ENCODE results near the gene GALNT12.
A peak's percentile ranks its signal among the peaks of the same experiment; 100 is the strongest.

GALNT12 gene

DNA sequence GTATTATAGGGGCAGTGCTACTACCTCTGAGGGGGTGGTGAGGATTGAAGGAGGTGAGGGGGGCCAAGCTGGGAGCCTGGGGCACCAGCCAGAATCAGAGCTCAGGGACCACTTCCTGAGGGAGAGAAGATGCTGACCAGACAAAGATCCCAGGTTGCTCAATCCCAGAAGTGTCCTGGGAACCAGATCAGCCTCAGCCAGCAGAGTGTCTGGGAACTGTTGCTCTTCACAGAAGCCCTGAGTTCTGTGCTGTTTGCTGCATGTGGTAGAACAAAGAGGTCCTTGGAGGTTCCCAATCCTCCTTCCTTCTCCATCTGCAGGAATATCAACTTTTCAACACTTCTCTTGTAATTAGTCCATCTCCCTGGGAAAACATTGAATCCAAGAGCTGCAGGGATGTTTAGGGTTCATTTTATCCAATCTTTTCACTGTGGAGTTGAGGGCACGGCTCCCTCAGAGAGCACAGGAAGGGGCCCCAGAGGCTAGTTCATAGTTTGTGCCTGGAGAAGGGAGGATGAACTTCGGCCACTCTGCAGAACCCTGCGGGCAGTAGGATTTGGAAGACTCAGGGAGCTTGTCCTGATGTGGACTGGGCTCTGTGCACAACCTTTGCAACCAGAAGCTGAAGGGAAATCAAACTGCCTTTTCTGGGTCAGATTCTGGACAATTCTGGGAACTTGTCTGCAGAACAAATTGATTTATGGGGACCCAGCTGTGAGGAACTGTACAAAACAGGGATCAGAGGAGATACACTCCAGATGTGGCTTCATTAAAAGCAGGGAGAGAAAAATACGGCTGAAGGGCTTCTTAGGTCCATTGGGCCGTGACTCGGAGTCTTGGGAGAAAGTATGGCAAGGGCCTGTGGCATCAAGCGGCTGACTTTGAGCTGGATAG is 57.1 kb downstream of the GALNT12 start:
- DNase-seq = no peak

DNA sequence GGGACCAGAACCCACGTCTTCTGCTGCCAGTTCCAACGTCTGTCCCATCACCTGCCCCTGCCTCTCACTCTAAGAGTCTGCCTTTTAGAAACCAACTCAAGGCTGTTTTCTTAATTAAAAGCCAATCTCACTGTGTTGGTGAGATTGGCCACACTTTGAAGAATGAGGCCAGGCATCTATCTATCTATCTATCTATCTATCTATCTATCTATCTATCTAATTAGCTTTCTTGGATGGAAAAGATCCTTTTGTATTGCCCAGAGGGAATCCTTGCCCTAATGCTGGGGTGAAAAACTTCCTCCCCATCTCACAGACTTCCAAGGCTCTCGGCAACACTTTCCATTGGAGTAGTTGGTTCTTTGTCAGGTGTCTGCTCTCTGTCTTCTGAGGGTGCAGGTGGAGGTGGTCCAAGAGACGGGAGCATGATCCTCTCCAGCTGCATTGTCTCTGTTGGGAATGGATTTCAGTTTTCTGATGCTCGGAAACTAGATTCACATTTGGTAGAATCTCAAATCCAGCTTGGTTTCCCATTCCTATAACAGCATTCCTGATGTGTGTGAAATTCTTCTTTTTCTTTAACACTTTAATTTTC is 57.9 kb downstream of the GALNT12 start:
- no peak for DNase-seq

DNA sequence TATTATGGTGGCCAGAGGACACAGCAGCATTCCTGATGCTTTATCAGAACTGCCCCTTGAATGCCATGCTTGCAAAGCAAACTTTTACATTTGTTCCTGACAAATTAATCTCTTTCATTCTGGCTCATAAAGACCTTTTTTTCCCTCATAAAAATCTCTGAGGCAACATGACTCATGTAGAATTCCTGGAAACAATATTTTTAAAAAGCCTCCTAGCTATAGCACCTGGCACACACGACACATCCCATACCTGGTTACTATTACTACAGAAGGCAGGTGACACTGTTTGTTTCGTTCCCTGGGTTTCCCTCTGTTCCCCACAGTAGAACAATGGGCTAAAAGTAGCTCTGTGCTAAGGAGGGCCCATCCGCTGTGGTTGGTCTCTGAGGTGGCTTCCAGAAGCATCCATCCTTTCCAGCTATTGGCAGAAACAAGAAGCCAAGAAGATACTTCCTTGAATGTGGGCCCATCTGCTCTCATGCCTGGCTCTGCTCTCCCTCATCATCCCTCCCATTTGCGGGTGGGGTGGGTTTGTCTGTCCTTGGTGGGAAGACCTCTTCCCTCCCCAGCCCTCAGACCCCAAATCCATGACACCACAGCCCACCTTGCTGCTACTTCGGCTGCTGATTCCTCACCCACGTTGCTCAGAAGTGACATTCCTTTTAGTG is 59.1 kb downstream of the GALNT12 start:
- no peak for DNase-seq

DNA sequence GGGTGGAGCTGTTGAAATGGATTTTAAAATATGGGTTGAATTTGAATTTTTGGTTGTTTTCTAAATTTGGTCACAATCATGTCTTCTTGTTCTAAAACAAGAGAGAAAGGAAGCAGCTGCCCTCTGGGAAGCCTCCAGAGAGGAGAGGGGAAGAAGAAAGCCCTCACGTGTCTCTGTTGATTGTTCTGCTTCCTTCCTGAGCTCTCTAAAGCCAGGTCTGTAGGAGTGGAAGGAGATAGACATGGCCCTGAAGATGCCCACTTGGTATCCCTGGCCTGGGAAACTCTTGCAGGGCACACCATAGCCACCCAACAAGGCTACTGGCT is 59.6 kb downstream of the GALNT12 start:
- peak; percentile 43 for DNase-seq

DNA sequence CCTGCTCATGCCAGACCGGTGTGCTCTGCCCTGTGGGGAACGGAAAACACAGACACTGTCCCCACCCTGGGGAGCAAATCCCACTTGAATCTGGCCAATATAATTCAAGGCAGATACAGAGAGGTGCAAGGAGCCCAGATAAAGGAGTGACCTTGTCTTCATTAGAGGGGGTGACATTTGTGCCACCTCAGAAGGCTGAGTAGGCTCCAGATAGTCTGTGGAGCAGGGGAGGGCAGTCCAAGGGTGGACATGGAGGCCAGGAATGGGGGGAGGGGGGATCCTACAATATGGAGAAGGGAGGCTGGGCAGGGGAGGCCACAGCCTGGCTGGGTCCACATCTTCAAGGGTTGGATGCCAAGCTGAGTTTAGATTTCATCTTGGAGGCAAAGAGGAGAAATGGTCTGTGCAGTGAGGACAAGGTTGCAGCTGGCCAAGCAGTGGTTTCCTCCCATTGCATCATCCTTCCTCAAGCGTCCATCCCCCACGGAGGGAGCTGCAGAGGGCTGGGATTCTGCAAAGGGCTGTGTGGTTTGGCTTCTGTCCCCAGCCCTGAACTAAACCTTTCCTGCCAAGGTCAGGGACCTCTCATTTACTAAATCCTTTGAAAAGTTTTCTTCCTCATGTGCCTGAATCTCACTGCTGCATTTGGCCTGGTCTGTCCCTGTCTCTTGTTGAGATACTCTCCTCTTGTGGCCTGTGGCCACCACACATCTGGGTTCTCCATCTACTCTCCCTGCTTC is 60.1 kb downstream of the GALNT12 start:
- peak; percentile 93 for DNase-seq

DNA sequence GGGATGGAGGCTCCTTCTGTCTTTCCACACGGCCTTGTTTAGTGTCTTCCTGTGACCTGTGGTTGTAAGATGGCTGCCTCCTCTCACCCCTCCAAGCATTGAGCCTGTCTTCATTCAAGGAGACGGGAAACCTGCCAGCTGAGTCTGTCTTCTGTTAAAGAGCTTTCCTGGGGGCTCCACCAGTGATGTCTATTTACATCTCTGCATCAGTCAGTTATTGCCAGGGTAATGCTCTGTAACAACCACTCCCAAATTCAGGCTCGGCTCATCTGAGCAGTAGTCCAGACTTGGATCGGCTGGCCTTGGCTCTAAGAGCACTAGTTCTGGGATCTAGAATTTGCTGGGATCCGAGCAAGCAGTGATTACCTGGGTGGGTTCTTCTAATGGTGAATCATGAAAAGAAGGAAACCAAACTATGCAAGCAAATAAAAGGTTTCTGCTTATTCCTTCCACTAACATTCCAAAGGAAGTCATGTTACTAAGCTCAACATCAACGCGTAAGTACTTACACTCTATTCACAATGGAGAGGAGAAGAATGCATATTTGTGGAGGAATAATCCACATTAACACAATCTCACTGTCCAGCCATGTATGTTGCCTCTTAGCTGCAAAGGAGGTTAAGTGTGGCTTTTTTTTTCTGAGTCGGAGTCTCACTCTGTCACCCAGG is 61.7 kb downstream of the GALNT12 start:
- no peak for DNase-seq

DNA sequence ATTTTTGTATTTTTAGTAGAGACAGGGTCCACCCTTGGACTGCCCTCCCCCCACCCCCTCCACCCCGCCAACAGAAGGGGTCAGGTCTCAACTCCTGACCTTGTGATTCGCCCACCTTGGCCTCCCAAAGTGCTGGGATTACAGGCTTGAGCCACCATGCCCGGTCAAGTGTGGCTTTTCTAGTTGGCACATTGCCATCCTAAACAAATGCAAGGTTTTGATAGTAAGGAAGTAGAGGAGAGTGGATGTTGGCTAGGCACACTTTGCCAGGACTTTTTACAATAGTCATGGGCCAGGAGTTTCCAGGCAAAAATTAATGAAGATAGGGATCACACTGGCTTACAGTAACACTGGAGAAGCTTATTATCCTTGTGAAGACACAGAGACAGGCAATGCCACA is 62.4 kb downstream of the GALNT12 start:
- no peak for DNase-seq

DNA sequence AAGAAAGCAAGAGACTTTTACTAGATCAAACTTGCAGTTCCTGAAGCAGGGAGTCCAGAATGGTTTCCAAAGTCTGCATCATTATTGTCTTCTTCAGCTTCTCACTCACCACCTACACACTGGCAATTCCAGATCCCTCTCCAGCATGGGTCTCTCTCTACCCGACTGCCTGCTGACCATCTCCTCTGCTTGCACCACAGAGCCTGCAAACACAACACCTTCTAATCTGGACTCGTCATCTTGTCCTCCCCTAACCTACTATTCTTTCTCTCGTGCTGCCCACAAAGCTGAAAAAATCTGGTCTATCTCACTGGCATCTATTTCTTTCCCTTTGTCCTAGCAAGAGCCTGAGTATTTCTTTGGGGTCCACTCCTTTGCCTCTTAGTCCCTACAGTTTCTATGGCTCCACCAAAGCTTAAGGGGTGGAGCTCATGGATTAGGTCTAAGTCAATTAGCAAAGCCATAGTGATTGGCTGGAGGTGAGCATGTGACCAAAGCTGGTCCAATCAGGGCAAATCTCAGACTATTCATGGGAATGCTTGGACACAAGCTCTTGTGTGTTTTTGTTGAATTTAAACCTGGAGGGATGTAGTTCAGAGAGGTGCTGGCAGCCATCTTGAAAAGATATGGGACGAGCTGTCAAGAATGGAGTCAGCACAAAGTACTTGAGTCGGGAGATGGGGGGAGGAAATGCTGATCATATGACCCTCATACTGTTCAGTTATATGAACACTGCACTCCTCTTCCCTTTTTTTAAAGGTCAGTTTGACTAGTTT is 63.5 kb downstream of the GALNT12 start:
- DNase-seq = no peak

DNA sequence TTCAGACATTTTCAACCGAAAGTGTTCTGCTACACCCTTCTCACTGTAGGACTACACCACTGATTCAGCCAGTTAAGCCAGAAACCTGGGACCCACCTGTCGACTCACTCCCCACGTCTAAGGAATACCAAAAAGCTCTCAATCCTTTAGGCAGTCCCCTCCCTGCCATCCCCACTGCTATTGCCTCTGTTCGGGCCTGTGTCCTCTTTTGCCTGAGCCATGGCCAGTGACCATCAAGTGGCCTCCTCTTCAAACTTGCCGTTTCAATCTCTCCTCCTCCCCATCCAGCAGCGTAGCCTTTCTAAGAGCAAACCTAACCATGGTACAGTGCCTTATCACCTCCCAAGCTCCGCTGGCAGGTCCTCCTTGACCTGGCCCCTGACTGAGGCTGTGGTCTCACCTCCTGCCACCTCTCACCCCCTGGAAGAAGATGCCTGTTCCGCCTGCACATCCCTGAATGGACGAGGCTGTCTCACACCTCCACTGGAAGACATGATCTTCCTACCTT is 64.1 kb downstream of the GALNT12 start:
- DNase-seq = no peak

DNA sequence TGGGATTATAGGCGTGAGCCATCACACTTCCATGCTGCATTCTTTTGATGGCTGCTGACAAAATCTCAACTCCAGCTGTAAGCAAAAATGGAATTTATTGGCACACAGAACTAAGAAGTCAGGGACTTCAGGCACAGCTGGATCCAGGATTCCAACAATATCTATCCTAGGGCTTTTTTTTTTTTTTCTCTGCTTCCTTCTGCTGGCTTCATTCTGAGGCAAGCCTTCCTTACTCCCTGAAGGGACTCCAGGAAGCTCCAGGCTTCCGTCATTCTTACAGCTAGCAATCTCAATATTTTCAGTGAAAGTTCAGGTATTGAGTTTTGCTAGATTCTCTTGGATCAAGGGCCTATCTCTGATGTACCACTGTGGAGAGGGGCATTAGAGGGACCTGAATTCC is 66.1 kb downstream of the GALNT12 start:
- DNase-seq = no peak

DNA sequence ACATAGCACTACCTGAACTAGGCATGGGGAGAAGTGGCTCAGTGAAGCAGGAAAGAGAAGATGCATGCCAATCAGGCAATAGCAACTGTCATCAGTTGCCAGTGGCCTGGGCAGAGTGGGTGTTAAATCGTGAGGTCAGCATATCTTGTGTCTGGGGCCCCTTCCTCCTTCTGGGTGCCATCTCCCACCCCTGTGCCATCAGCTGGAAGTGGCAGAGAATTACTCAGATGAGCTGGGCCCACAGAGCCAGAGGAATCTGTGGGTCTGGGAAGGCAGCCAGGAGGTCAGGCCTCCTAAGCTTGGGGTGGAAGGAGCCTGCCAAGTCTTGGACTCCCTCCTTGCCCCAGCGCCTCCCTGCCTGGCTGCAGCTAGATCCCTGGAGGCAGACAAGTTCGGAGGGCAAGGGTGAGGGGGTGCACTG is 66.5 kb downstream of the GALNT12 start:
- no peak for DNase-seq

DNA sequence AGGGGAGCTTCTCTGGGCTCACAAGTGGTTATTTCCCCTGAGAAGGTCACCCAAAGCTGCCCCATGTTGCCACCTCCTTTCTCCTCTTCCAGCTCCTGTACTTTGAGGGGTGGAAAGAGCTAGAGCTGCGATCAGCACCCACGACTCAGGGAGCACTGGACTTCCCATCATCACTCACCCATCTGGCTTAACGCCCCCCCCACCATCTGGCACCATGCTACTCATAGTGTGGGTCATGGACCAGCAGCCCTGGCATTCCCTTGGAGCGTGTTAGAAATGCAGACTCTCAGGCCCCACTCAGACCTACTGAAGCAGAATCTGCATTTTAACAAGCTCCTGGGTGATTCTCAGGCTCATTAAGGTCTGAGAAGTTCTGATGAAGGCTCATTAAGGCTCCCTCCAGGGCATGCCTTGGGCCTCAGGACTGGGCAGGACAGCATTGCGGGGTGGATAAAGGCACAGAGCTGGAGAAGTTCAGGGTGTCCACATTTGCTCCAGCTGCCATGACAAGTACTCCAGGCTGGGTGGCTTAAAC is 67.3 kb downstream of the GALNT12 start:
- DNase-seq = no peak

DNA sequence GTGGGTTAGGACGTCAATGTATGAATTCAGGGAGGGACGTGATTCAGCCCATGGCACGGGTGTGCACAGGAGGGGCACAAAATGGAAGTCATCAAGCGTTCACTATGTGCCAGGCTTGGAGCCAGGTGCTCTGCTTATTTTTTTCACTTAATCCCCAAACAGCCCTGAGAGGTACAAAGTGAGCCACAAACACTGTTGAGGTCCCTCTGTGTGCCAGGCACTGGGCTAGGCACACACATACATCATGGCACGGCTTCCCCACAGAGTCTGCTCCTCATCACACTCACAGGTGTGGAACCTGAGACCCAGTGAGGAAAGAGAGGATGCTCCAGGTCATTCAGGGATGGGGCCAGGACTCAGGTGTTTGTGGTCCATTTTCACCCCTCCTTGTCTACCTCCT is 68.1 kb downstream of the GALNT12 start:
- no peak for DNase-seq

DNA sequence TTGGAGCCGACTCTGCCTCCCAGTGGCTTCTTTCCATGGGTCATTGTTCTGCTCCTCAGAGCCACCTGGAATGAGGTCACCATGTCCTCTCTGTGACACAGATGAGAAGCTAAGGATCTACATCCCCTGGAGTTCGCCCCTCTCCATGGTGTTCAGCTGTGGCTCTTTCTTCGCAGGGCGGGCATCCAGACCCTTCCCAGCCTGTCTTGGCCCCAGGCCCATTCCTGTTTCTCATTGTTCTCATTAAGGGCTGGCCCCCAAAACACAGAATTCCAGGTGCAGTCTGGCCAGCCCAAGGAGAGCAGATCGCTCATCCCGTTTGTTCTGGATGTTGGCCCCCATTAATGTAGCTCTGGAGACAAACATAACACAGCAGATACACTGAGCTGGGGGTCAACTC is 69.8 kb downstream of the GALNT12 start:
- no peak for DNase-seq

DNA sequence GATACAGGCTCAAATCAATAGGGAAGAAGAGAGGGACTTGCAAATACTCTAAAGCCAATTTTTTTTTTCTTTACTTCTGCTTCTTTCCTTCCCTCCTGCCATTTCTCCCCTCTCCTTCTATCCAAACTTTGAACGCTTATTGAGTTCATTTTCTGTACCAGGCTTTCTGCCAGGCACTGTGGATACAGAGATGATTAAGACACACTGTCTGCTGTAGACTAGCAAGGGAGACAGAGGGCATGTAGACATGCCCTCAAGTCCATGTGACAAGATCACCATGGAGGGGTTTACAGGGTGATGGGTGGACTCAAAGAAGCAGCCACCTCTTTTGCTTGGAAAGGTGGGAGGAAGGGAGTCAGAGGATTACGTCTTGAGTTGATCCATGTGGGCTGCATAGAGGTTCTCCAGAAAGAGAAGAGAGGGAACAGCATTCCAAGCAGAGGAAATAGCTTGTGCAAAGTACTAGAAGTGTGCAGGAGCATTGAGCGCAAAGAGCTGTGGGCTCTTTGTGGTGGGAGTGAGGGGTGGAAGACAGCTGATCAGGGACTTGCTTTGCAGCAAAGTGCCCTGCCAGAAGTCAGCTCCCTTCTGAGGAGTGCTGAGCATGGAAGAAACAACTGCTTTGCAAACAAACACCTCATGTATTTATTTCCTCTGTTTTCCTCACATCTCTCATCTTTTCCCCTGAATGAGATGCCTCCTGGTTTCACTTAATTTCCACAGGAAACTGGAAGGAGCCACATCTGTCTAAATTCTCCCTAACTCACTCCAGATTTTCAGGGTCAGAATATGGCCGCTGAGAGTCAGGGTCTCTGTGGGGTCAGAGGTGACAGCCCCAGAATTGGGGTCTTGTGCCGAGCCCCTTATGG is 71.9 kb downstream of the GALNT12 start:
- DNase-seq = no peak

DNA sequence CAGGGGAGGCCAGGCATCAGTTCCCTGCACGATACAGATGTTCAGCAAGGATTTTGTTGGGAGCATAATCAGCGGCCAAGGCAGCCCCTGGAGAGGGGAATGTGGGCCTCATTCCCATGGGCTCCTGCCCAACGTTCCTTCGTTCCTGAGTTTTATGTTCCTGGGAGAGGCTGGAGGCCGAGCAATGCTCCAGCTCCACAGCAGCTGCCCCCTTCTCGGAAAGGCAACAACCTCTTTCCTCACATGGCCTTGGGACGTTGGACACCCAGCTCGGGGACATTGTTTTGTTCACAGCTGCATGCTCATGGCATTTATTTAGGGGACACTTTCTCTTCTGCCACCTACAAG is 72.5 kb downstream of the GALNT12 start:
- DNase-seq = no peak

DNA sequence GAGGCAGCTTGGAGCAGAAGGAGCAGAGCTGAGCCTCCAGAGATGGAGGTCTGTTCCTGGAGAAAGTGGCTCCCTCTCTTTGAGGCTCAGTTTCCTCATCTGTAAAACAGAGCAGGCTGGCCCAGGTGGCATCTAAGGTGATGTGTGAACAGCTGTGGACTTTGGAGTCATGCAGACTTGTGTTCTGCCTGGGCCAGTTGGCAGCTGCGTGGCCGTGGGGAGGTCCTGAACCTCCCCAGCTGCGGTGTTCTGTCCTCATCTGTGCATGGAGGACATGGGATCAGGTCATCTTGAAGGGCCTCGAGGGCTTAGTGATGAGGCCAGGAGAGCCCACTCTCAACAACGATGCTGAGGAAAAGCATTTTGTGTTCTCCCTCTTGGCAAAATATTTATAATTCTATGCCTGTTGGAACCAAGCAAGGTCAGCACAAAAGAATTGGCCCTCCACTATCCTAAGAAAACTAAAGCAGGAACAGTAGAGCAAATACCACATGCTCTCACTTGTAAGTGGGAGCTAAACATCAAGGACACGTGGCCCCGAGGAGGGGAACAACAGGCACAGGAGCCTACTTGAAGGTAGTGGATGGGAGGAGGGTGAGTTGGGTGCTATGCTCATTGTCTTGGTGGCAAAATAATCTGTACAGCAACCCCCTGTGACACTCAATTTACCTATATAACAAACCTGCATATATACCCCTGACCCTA is 73.0 kb downstream of the GALNT12 start:
- DNase-seq = no peak

DNA sequence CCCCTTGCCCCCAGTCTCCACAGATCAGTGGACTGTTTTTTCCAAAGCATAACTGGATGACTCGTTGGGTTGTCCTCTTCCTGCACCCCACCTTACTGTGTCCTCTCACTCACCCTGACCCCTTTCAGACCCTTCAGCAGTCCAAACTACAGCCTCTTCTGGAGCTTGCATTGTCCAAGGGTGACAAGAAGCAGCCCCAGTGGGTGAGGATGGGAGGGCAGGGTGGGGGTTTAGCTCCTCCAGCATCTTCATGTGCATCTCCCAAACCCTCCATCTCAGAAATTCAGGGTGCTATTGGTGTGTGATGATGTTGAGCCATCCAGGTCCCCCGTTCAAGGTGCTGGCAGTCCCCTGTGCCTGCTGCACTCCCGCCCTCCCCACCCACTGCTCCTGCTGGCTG is 73.9 kb downstream of the GALNT12 start:
- DNase-seq = no peak

DNA sequence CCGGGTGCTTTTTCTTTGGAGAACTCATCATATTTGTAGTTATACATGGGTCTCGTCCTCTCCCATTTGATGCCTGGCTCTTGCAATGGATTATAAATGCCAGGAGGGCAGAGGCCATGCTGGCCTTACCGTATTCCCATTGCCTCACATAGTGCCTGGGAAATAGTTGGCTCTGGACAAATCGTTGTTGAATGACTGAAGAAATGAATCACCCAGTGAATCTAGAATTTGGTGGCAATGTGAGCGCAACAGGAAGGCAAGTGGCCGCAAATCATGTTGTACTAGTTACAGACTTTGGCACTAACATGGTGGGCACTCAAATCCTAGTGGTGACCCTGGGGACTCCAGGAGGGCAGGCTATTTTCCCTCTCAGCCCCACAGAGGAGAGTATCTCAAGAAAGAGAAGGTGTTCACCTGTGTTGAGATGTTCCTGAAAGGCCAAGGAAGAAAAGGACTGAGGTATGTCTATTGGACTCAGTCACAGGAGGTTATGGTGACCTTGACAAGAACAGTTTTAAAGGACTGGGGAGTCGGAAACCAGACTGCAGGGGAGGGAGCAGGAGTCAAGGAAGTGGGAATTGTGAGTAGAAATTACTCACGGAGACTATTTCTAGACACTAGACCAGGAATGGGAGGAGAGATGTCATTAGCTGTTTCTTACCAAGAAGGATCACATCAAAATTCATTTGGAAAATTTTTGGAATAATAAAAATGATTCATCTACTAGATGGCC is 74.5 kb downstream of the GALNT12 start:
- no peak for DNase-seq

Data from GF-D8 (cell line).